Fibroblast of mammary gland (primary cell): Measurements from ENCODE around the gene CATSPERE.

Experiments used
- DNase-seq: peaks from one replicate; pipeline ENCODE4 v3.0.0-alpha.2; 2010; ENCODE audit warnings: low read depth
- H3K4me3 ChIP-seq: 2 replicates; pipeline ENCODE4 v1.5.1; 2011; ENCODE audit warnings: low read depth, mild to moderate bottlenecking, low read length, moderate library complexity; ENCODE audit not compliant: control insufficient read depth
- CTCF ChIP-seq: conservative IDR thresholded peaks from 2 replicates; pipeline ENCODE4 v1.5.1; 2011; ENCODE audit warnings: low read depth, low read length, inconsistent platforms; ENCODE audit not compliant: control insufficient read depth, insufficient read depth

Gene CATSPERE

GRCh38 chr1:244437086-244437468 lies 24.0 kb upstream of the CATSPERE start:
- peak; percentile 43 for DNase-seq
- H3K4me3 ChIP-seq: no peak overlapping the region
- TF ChIP-seq CTCF: no peak

GRCh38 chr1:244439391-244440032 lies 21.6 kb upstream of the CATSPERE start:
- no peak for DNase-seq
- TF ChIP-seq CTCF: no peak
- H3K4me3 ChIP-seq: no peak overlapping the region

- TF ChIP-seq CTCF: no peak
- no peak for DNase-seq
- H3K4me3 ChIP-seq: no peak overlapping the region
Observed at GRCh38 chr1:244442850-244443249, 18.2 kb upstream of the CATSPERE start.

GRCh38 chr1:244444854-244445253 lies 16.2 kb upstream of the CATSPERE start:
- peak; percentile 36 for DNase-seq
- TF ChIP-seq CTCF: no peak
- H3K4me3 ChIP-seq: no peak overlapping the region

GRCh38 chr1:244445320-244446181 lies 15.5 kb upstream of the CATSPERE start:
- TF ChIP-seq CTCF: no peak
- no peak overlapping the region for H3K4me3 ChIP-seq
- no peak for DNase-seq

GRCh38 chr1:244447024-244447423 lies 14.0 kb upstream of the CATSPERE start:
- TF ChIP-seq CTCF: no peak

More at GRCh38 chr1:244447024-244447423, 14.0 kb upstream of the CATSPERE start:
- DNase-seq: no peak
- no peak overlapping the region for H3K4me3 ChIP-seq
